GM21723 (cell line): ENCODE measurements around the gene ZBTB32.
"Not testable (repeated sequence)": the region's sequence is repeated elsewhere in the genome, so short reads cannot be mapped to it uniquely, and the experiment has no call there.

Experiments used
- ATAC-seq: cut with Tn5 transposase; IDR thresholded peaks from one replicate; pipeline ENCODE4 v1.9.1; 2021; ENCODE audit warnings: mild to moderate bottlenecking, moderate library complexity; ENCODE audit not compliant: unreplicated experiment

Gene ZBTB32

GRCh38 chr19:35720163-35720524, 15.8 kb downstream of the ZBTB32 start:
- no peak for ATAC-seq

DNA sequence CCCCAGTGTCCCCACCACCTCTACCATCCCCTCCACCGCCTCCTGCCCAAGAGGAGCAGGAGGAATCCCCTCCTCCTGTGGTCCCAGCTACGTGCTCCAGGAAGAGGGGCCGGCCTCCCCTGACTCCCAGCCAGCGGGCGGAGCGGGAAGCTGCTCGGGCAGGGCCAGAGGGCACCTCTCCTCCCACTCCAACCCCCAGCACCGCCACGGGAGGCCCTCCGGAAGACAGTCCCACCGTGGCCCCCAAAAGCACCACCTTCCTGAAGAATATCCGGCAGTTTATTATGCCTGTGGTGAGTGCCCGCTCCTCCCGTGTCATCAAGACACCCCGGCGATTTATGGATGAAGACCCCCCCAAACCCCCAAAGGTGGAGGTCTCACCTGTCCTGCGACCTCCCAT, 16.3 kb downstream of the ZBTB32 start:
- ATAC-seq: no peak

GRCh38 chr19:35721374-35721773, 17.0 kb downstream of the ZBTB32 start:
- no peak for ATAC-seq

GRCh38 chr19:35722461-35722860, 18.1 kb downstream of the ZBTB32 start:
- ATAC-seq: no peak

GRCh38 chr19:35722897-35723296, 18.5 kb downstream of the ZBTB32 start:
- no peak for ATAC-seq

DNA sequence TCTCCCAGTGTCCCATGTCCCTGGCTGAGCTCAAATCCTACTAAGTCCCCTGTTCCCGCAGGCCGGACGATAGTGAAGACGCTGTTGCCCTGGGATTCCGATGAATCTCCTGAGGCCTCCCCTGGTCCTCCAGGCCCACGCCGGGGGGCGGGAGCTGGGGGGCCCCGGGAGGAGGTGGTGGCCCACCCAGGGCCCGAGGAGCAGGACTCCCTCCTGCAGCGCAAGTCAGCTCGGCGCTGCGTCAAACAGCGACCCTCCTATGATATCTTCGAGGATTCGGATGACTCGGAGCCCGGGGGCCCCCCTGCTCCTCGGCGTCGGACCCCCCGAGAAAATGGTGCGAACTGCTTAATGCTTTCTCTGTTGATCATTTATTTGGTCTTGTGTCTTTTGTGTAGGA, 19.3 kb downstream of the ZBTB32 start:
- no peak for ATAC-seq

- ATAC-seq: not testable (repeated sequence)
These were observed 19.8 kb downstream of the ZBTB32 start for GRCh38 chr19:35724132-35724531.

DNA sequence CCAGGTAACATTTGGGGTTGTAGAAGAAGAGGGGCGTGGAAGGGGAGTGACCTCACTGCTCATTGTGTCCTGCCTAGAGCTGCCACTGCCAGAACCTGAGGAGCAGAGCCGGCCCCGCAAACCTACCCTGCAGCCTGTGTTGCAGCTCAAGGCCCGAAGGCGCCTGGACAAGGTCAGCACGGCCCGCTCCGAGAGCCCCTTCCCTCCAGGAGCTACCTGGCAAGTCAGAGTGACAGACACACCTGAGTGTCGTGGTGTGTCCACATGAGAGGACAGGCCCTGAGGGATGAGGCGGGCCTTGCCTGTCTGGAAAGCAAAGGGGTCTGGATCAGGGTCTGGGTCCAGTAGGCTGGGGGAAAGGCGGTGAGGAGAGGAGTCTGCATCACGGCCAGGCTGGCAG, 20.2 kb downstream of the ZBTB32 start:
- no peak for ATAC-seq

GRCh38 chr19:35725216-35725861, 21.0 kb downstream of the ZBTB32 start:
- ATAC-seq: no peak

GRCh38 chr19:35727053-35727955, 22.9 kb downstream of the ZBTB32 start:
- ATAC-seq: no peak

DNA sequence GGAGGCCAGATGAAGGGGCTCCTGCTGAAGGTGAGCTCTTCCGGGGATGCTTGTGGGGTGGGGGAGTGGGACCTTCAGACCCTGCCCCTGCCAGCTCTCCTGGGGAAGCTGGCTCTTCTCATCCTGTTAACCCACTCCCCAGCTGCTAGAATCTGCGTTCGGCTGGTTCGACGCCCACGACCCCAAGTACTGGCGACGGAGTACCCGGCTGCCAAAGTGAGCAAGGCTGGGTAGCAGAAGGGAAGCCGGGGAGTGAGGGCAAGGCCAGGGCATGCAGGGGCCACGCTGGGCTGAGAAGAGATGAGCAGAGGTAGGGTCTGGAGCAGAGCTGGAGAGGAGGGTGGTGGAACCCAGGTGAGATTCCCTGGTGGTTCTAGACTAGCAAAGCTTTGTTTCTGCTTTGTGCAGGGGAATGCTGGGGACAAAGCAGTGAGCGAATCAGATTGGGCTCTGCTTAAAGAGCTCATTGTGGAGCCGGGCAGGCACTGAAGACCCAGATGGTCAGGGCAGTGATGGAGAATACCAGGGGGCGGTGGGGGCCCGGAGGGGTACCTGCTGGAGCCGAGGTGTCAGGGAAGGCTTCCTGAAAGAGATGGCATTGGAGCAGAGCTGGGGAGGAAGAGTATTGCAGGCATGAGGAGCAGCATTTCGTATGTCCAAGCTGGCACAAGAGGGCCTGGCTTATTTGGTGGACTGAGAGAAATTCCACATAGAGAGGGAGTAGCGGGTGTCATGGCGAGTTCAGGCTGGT, 23.8 kb downstream of the ZBTB32 start:
- ATAC-seq: no peak

DNA sequence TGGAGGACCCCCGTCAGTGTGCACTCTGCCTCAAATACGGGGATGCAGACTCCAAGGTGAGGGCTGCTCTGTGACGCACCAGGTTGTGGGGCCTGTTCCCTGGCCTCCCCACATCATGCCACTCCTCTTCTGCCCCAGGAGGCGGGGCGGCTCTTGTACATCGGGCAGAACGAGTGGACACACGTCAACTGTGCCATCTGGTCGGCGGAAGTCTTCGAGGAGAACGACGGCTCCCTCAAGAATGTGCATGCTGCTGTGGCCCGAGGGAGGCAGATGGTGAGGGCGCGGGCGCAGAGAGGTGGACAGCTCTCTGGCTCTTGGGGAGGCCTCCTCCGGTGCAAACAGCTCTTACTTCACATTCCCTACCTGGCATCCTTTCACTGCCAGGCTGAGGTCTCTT, 24.7 kb downstream of the ZBTB32 start:
- ATAC-seq: no peak

DNA sequence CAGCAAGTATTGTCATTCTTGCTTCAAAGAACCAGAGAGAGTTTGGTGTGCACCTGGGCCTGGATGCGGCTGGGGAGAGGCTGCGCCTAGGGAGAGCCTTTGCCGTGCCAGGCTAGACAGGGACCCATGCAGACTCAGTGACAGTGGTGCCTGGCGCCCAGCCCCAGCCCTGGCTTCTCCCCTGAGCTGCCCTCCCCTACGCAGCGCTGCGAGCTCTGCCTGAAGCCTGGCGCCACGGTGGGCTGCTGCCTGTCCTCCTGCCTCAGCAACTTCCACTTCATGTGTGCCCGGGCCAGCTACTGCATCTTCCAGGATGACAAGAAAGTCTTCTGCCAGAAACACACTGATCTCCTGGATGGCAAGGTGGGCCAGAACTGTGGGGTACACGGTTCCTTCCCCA, 25.4 kb downstream of the ZBTB32 start:
- ATAC-seq: no peak

GRCh38 chr19:35730326-35730725, 26.0 kb downstream of the ZBTB32 start:
- ATAC-seq: no peak

GRCh38 chr19:35731353-35731752, 27.0 kb downstream of the ZBTB32 start:
- no peak for ATAC-seq

DNA sequence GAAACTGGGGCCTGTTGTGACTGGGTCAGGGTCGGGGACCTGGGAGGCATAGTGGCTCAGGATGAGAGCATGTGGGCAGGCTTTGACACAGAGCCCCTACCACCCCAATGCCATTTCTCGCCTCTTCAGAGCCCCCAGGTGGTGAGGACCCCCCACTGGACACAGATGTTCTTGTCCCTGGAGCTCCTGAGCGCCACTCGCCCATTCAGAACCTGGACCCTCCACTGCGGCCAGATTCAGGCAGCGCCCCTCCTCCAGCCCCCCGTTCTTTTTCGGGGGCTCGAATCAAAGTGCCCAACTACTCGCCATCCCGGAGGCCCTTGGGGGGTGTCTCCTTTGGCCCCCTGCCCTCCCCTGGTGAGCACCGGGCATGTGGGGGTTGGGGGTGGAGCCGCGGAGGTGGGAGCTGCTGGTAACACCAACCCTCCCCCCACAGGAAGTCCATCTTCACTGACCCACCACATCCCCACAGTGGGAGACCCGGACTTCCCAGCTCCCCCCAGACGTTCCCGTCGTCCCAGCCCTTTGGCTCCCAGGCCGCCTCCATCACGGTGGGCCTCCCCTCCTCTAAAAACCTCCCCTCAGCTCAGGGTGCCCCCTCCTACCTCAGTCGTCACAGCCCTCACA, 27.5 kb downstream of the ZBTB32 start:
- ATAC-seq: no peak

GRCh38 chr19:35732540-35733179, 28.3 kb downstream of the ZBTB32 start:
- ATAC-seq: no peak

DNA sequence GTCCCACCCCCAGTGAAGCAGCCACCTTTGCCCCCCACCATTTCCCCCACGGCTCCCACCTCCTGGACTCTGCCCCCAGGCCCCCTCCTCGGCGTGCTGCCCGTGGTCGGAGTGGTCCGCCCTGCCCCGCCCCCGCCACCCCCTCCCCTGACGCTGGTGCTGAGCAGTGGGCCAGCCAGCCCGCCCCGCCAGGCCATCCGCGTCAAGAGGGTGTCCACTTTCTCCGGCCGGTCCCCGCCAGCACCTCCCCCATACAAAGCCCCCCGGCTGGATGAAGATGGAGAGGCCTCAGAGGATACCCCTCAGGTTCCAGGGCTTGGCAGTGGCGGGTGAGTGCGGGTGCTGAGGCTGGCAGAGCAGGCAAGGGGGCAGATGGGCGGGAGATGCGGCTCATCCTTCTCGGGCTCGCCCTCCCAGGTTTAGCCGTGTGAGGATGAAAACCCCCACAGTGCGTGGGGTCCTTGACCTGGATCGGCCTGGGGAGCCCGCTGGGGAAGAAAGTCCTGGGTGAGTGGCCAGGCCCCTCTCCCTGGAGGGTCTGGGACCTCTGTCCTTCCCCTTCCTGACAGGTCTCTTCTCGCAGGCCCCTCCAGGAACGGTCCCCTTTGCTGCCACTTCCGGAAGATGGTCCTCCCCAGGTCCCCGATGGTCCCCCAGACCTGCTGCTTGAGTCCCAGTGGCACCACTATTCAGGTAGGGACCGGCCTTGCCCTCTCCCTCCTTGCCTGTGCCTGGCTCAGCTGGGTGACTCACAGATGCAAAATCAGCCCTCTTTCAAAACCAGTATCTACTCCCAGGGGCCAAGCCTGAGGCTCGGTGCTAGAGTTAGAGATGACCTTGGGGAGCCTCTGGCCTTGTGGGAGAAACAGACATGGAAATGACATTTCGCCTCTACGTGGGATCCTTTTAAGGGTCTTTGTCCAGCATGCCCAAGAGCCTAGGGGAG, 29.1 kb downstream of the ZBTB32 start:
- no peak for ATAC-seq

- no peak for ATAC-seq
These were observed 29.9 kb downstream of the ZBTB32 start for GRCh38 chr19:35734273-35734672.

- no peak for ATAC-seq
These were observed 30.5 kb downstream of the ZBTB32 start for GRCh38 chr19:35734889-35735288.
